ENCODE measurements around the gene TNFRSF18. TPM values are rescaled to one million over a fixed set of nuclear protein-coding genes. Genes with fewer than 3 reads are reported as not detected.

TNFRSF18 gene
- total and polyA plus RNA-seq, 8 donors: 0.37 to 11.9 (median 2.6) TPM; not detected in 4

GRCh38 chr1:1155258-1155657 lies 51.1 kb downstream of the TNFRSF18 start:
- no peak for TF ChIP-seq EP300 (IDR thresholded peaks at IDR 0.05)
- no peak for TF ChIP-seq POLR2A (IDR thresholded peaks at IDR 0.05)
- no peak for TF ChIP-seq CTCF (IDR thresholded peaks at IDR 0.05)
- no peak for TF ChIP-seq POLR2AphosphoS5 (IDR thresholded peaks at IDR 0.05)
- H3K36me3 ChIP-seq: no peaks in the 10 kb centered on the region
- no peaks in the 10 kb centered on the region for H3K27me3 ChIP-seq
- peak overlapping the region in 2 of 5 donors; percentile 95 to 97 for H3K27ac ChIP-seq
- DNase-seq: no peak
- 82 to 84% (median 83%) methylated on average over 10 of the region's 10 CpGs for WGBS, 5 donors
- H3K4me3 ChIP-seq: no peak overlapping the region
- intact Hi-C loops (cut with DNase I; ENCODE audit: low total_unique reads): no loop called here
- H3K9me3 ChIP-seq: no peaks in the 10 kb centered on the region
- peaks cover 14 to 38% (median 36%) of the 10 kb centered on the region in 4 donors for H3K4me1 ChIP-seq

- no peaks in the 10 kb centered on the region for H3K9me3 ChIP-seq
- no peak for DNase-seq
- peak overlapping the region in 4 of 5 donors; percentile 7 to 52 (median 12) for H3K27ac ChIP-seq
- H3K27me3 ChIP-seq: no peaks in the 10 kb centered on the region
- 24 to 54% (median 29%) methylated on average over 4 of the region's 4 CpGs for WGBS, 5 donors
- TF ChIP-seq EP300 (IDR thresholded peaks at IDR 0.05): no peak
- no peak for TF ChIP-seq CTCF (IDR thresholded peaks at IDR 0.05)
- peak in 1 of 3 donors; percentile 7 for TF ChIP-seq POLR2AphosphoS5 (IDR thresholded peaks at IDR 0.05)
- TF ChIP-seq POLR2A (IDR thresholded peaks at IDR 0.05): no peak
- no peaks in the 10 kb centered on the region for H3K36me3 ChIP-seq
- no peak overlapping the region for H3K4me3 ChIP-seq
- intact Hi-C loops (cut with DNase I; ENCODE audit: low total_unique reads): no loop called here
- peaks cover 13 to 39% (median 30%) of the 10 kb centered on the region in 4 donors for H3K4me1 ChIP-seq
Measured at GRCh38 chr1:1153874-1154273, 52.5 kb downstream of the TNFRSF18 start.

Small RNA genes within 50 kb of the gene (small RNA-seq; reads per million reads assigned to genes)
- gene MIR200A: 55.6 to 419 (median 218) reads per million in 4 donors
- gene MIR200B: 207 to 813 (median 497) reads per million in 4 donors
- gene MIR429: 18.3 to 172 (median 85.9) reads per million in 4 donors

Other genes with a start within 250 kb of the TNFRSF18 start
- gene NOC2L, start 247.3 kb downstream of the TNFRSF18 start, total RNA-seq: 10 to 100 TPM; 30.4 to 69.2 (median 40.3) TPM
- 10 to 100 TPM; 33.5 to 57.9 (median 50.1) TPM for gene NOC2L, start 247.3 kb downstream of the TNFRSF18 start, polyA plus RNA-seq
- gene KLHL17, start 246.0 kb downstream of the TNFRSF18 start, total RNA-seq: 10 to 100 TPM in 2 of 5 donors, 1 to 10 TPM in 3; 1.7 to 99.9 (median 8.1) TPM
- 10 to 100 TPM in 1 of 3 donors, 1 to 10 TPM in 2; 6.0 to 19.3 (median 7.2) TPM for gene KLHL17, start 246.0 kb downstream of the TNFRSF18 start, polyA plus RNA-seq
- gene PLEKHN1, start 240.1 kb downstream of the TNFRSF18 start, total RNA-seq: 10 to 100 TPM in 1 of 5 donors, under 1 TPM in 3, not detected in 1; 0.29 to 29.2 (median 0.50) TPM
- gene PLEKHN1, start 240.1 kb downstream of the TNFRSF18 start, polyA plus RNA-seq: 10 to 100 TPM in 1 of 3 donors, 1 to 10 TPM in 1, not detected in 1; 2.9 to 13.6 TPM
- gene PERM1, start 224.5 kb downstream of the TNFRSF18 start, total RNA-seq: under 1 TPM in 1 of 5 donors, not detected in 4; 0.43 TPM
- under 1 TPM; 0.37 to 0.88 (median 0.46) TPM for gene PERM1, start 224.5 kb downstream of the TNFRSF18 start, polyA plus RNA-seq
- gene HES4, start 206.5 kb downstream of the TNFRSF18 start, total RNA-seq: 100 to 1,000 TPM in 1 of 5 donors, 10 to 100 TPM in 3, not detected in 1; 14.9 to 212 (median 60.8) TPM
- 10 to 100 TPM in 2 of 3 donors, 1 to 10 TPM in 1; 4.0 to 29.3 (median 13.4) TPM for gene HES4, start 206.5 kb downstream of the TNFRSF18 start, polyA plus RNA-seq
- 10 to 100 TPM; 16.3 to 84.6 (median 19.3) TPM for gene ISG15, start 193.1 kb downstream of the TNFRSF18 start, total RNA-seq
- 100 to 1,000 TPM in 1 of 3 donors, 10 to 100 TPM in 2; 78.1 to 105 (median 97.1) TPM for gene ISG15, start 193.1 kb downstream of the TNFRSF18 start, polyA plus RNA-seq
- 100 to 1,000 TPM in 2 of 5 donors, 10 to 100 TPM in 3; 38.0 to 459 (median 77.8) TPM for gene AGRN, start 186.5 kb downstream of the TNFRSF18 start, total RNA-seq
- 10 to 100 TPM in 2 of 3 donors, 1 to 10 TPM in 1; 3.5 to 33.7 (median 31.9) TPM for gene AGRN, start 186.5 kb downstream of the TNFRSF18 start, polyA plus RNA-seq
- 1 to 10 TPM in 2 of 5 donors, not detected in 3; 1.4 to 5.9 TPM for gene RNF223, start 132.3 kb downstream of the TNFRSF18 start, total RNA-seq
- 1 to 10 TPM; 3.2 to 8.1 (median 3.4) TPM for gene RNF223, start 132.3 kb downstream of the TNFRSF18 start, polyA plus RNA-seq
- gene C1orf159, start 90.5 kb downstream of the TNFRSF18 start, total RNA-seq: 10 to 100 TPM; 15.8 to 67.0 (median 33.8) TPM
- 10 to 100 TPM; 10.2 to 17.1 (median 12.8) TPM for gene C1orf159, start 90.5 kb downstream of the TNFRSF18 start, polyA plus RNA-seq
- gene TTLL10, start 32.7 kb downstream of the TNFRSF18 start, total RNA-seq: 1 to 10 TPM in 1 of 5 donors, not detected in 4; 6.4 TPM
- gene TTLL10, start 32.7 kb downstream of the TNFRSF18 start, polyA plus RNA-seq: under 1 TPM in 2 of 3 donors, not detected in 1; 0.13 to 0.46 TPM
- gene TNFRSF4, start 7.6 kb upstream of the TNFRSF18 start, total RNA-seq: under 1 TPM in 1 of 5 donors, not detected in 4; 0.55 TPM
- gene TNFRSF4, start 7.6 kb upstream of the TNFRSF18 start, polyA plus RNA-seq: 1 to 10 TPM; 1.7 to 4.5 (median 4.2) TPM
- 100 to 1,000 TPM in 2 of 5 donors, 10 to 100 TPM in 3; 50.3 to 404 (median 65.3) TPM for gene SDF4, start 25.4 kb upstream of the TNFRSF18 start, total RNA-seq
- 10 to 100 TPM; 50.4 to 83.6 (median 61.9) TPM for gene SDF4, start 25.4 kb upstream of the TNFRSF18 start, polyA plus RNA-seq
- 10 to 100 TPM in 1 of 5 donors, 1 to 10 TPM in 3, not detected in 1; 1.8 to 13.8 (median 8.1) TPM for gene B3GALT6, start 25.6 kb upstream of the TNFRSF18 start, total RNA-seq
- gene B3GALT6, start 25.6 kb upstream of the TNFRSF18 start, polyA plus RNA-seq: 1 to 10 TPM; 3.7 to 9.7 (median 6.7) TPM
- 10 to 100 TPM in 2 of 5 donors, 1 to 10 TPM in 2, not detected in 1; 1.5 to 21.3 (median 6.4) TPM for gene C1QTNF12, start 40.1 kb upstream of the TNFRSF18 start, total RNA-seq
- gene C1QTNF12, start 40.1 kb upstream of the TNFRSF18 start, polyA plus RNA-seq: 1 to 10 TPM in 2 of 3 donors, not detected in 1; 1.6 to 3.2 TPM
- gene UBE2J2, start 67.3 kb upstream of the TNFRSF18 start, total RNA-seq: 100 to 1,000 TPM in 1 of 5 donors, 10 to 100 TPM in 4; 14.0 to 252 (median 48.3) TPM
- gene UBE2J2, start 67.3 kb upstream of the TNFRSF18 start, polyA plus RNA-seq: 10 to 100 TPM; 40.5 to 49.6 (median 44.8) TPM
- gene SCNN1D, start 73.8 kb upstream of the TNFRSF18 start, total RNA-seq: 1 to 10 TPM in 4 of 5 donors, under 1 TPM in 1; 0.43 to 7.6 (median 3.5) TPM
- 1 to 10 TPM; 4.7 to 6.1 (median 4.8) TPM for gene SCNN1D, start 73.8 kb upstream of the TNFRSF18 start, polyA plus RNA-seq
- gene ACAP3, start 101.3 kb upstream of the TNFRSF18 start, total RNA-seq: 100 to 1,000 TPM in 1 of 5 donors, 10 to 100 TPM in 4; 31.9 to 374 (median 77.0) TPM
- gene ACAP3, start 101.3 kb upstream of the TNFRSF18 start, polyA plus RNA-seq: 10 to 100 TPM; 17.9 to 46.1 (median 43.0) TPM
- 10 to 100 TPM in 3 of 5 donors, 1 to 10 TPM in 1, not detected in 1; 5.9 to 64.9 (median 51.4) TPM for gene PUSL1, start 102.0 kb upstream of the TNFRSF18 start, total RNA-seq
- gene PUSL1, start 102.0 kb upstream of the TNFRSF18 start, polyA plus RNA-seq: 10 to 100 TPM; 15.2 to 25.5 (median 23.8) TPM
- 100 to 1,000 TPM in 4 of 5 donors, 10 to 100 TPM in 1; 59.5 to 520 (median 192) TPM for gene INTS11, start 118.1 kb upstream of the TNFRSF18 start, total RNA-seq
- gene INTS11, start 118.1 kb upstream of the TNFRSF18 start, polyA plus RNA-seq: 100 to 1,000 TPM; 113 to 151 (median 134) TPM
- gene CPTP, start 118.2 kb upstream of the TNFRSF18 start, total RNA-seq: 100 to 1,000 TPM in 1 of 5 donors, 10 to 100 TPM in 2, 1 to 10 TPM in 2; 6.6 to 226 (median 12.3) TPM
- 10 to 100 TPM; 17.3 to 49.1 (median 28.4) TPM for gene CPTP, start 118.2 kb upstream of the TNFRSF18 start, polyA plus RNA-seq
- 10 to 100 TPM in 1 of 5 donors, under 1 TPM in 2, not detected in 2; 0.37 to 11.7 (median 0.43) TPM for gene TAS1R3, start 124.7 kb upstream of the TNFRSF18 start, total RNA-seq
- gene TAS1R3, start 124.7 kb upstream of the TNFRSF18 start, polyA plus RNA-seq: under 1 TPM in 2 of 3 donors, not detected in 1; 0.10 to 0.31 TPM
- gene DVL1, start 142.8 kb upstream of the TNFRSF18 start, total RNA-seq: 100 to 1,000 TPM in 3 of 5 donors, 10 to 100 TPM in 2; 41.3 to 229 (median 143) TPM
- gene DVL1, start 142.8 kb upstream of the TNFRSF18 start, polyA plus RNA-seq: 10 to 100 TPM; 47.4 to 80.4 (median 64.0) TPM
- 100 to 1,000 TPM in 2 of 5 donors, 10 to 100 TPM in 3; 28.8 to 203 (median 65.6) TPM for gene MXRA8, start 152.0 kb upstream of the TNFRSF18 start, total RNA-seq
- gene MXRA8, start 152.0 kb upstream of the TNFRSF18 start, polyA plus RNA-seq: 10 to 100 TPM; 23.3 to 33.8 (median 23.6) TPM
- gene AURKAIP1, start 168.6 kb upstream of the TNFRSF18 start, total RNA-seq: 100 to 1,000 TPM in 3 of 5 donors, 10 to 100 TPM in 2; 50.9 to 146 (median 104) TPM
- gene AURKAIP1, start 168.6 kb upstream of the TNFRSF18 start, polyA plus RNA-seq: 100 to 1,000 TPM; 244 to 281 (median 259) TPM
- gene CCNL2, start 192.7 kb upstream of the TNFRSF18 start, total RNA-seq: 100 to 1,000 TPM; 265 to 739 (median 422) TPM
- gene CCNL2, start 192.7 kb upstream of the TNFRSF18 start, polyA plus RNA-seq: 100 to 1,000 TPM in 1 of 3 donors, 10 to 100 TPM in 2; 33.4 to 166 (median 34.7) TPM
- gene MRPL20, start 200.7 kb upstream of the TNFRSF18 start, total RNA-seq: 100 to 1,000 TPM in 2 of 5 donors, 10 to 100 TPM in 3; 53.9 to 116 (median 82.9) TPM
- gene MRPL20, start 200.7 kb upstream of the TNFRSF18 start, polyA plus RNA-seq: 100 to 1,000 TPM; 136 to 187 (median 150) TPM
- gene ANKRD65, start 214.7 kb upstream of the TNFRSF18 start, total RNA-seq: 10 to 100 TPM in 1 of 5 donors, 1 to 10 TPM in 2, under 1 TPM in 1, not detected in 1; 0.89 to 13.6 (median 4.7) TPM
- gene ANKRD65, start 214.7 kb upstream of the TNFRSF18 start, polyA plus RNA-seq: 10 to 100 TPM in 2 of 3 donors, 1 to 10 TPM in 1; 8.7 to 13.5 (median 13.3) TPM
- gene VWA1, start 229.1 kb upstream of the TNFRSF18 start, total RNA-seq: 10 to 100 TPM; 11.4 to 37.7 (median 21.1) TPM
- 10 to 100 TPM in 2 of 3 donors, 1 to 10 TPM in 1; 7.6 to 64.8 (median 24.8) TPM for gene VWA1, start 229.1 kb upstream of the TNFRSF18 start, polyA plus RNA-seq
- 1 to 10 TPM in 2 of 5 donors, under 1 TPM in 1, not detected in 2; 0.55 to 5.2 (median 1.3) TPM for gene ATAD3C, start 243.1 kb upstream of the TNFRSF18 start, total RNA-seq
- 1 to 10 TPM in 1 of 3 donors, under 1 TPM in 2; 0.25 to 2.3 (median 0.92) TPM for gene ATAD3C, start 243.1 kb upstream of the TNFRSF18 start, polyA plus RNA-seq